Measurements from ENCODE around the gene CHMP4B. TPM values are rescaled to one million over a fixed set of nuclear protein-coding genes. Genes with fewer than 3 reads are reported as not detected.

CHMP4B gene
- polyA plus RNA-seq, 2 of the 4 experiments (the other 2 are of a cell fraction): 81.3 to 104 TPM

- H3K9me3 ChIP-seq: no peaks in the 10 kb centered on the region
- ChIA-PET CTCF (interaction anchor here (0.5 to 1.6 kb wide), 4 partner anchors 31 to 240 kb away, joined by 3 to 7 read pairs (median 5); no protein-coding TSS in a partner anchor), POLR2A (no interaction called here)
- FAIRE-seq: no peak
- TF ChIP-seq MYC (IDR thresholded peaks at IDR 0.05; ENCODE audit: borderline replicate concordance, low read length) (no peak), MAX (IDR thresholded peaks at IDR 0.05) (no peak)
- 92% methylated on average over 4 of the region's 4 CpGs for WGBS (ENCODE audit: missing lambda C conversion rate)
- no peak overlapping the region for H3K27ac ChIP-seq
- DNase-seq (ENCODE audit: low read depth in 1 of 2, low spot score in 1 of 2): no peak
- H3K4me2 ChIP-seq: no peak overlapping the region
- peaks cover 18% of the 10 kb centered on the region for H3K4me1 ChIP-seq
- H3K4me3 ChIP-seq: no peak overlapping the region
- ATAC-seq: no peak
These were observed 19.2 kb downstream of the CHMP4B start for GRCh38 chr20:33830371-33830770.

GRCh38 chr20:33832103-33832804 lies 21.1 kb downstream of the CHMP4B start:
- Histone ChIP-seq H3K4me1 (peaks cover 8% of the 10 kb centered on the region; the same call in 2 of the 3 replicates), H3K9me3 (no peaks in the 10 kb centered on the region), H3K4me3 (no peak overlapping the region), H3K27ac (no peak overlapping the region), H3K4me2 (no peak overlapping the region)
- WGBS (ENCODE audit: missing lambda C conversion rate): 60% methylated on average over 11 of the region's 11 CpGs
- POLR2A ChIA-PET: no interaction called here
- CTCF ChIA-PET: interaction anchor here (0.7 to 1.6 kb wide), 2 partner anchors 16 to 101 kb away, joined by 3 to 4 read pairs; no protein-coding TSS in a partner anchor
- DNase-seq (ENCODE audit: low read depth in 1 of 2, low spot score in 1 of 2) (no peak), FAIRE-seq (no peak), ATAC-seq (no peak)
- TF ChIP-seq SREBF2 (IDR thresholded peaks at IDR 0.05): no peak
- no peak for TF ChIP-seq RNF2 (IDR thresholded peaks at IDR 0.05; ENCODE audit: borderline replicate concordance, low read depth)
- TF ChIP-seq JUNB (IDR thresholded peaks at IDR 0.05): no peak
- no peak for TF ChIP-seq GATA3 (IDR thresholded peaks at IDR 0.05; ENCODE audit: borderline replicate concordance)
- TF ChIP-seq ATOH8 (CRISPR knock-in tag; IDR thresholded peaks at IDR 0.05; ENCODE audit: low read depth): no peak
- no peak for TF ChIP-seq JUN (IDR thresholded peaks at IDR 0.05)
- TF ChIP-seq MAX (IDR thresholded peaks at IDR 0.05): no peak
- TF ChIP-seq EHMT2 (IDR thresholded peaks at IDR 0.05; ENCODE audit: low read depth): no peak
- no peak for TF ChIP-seq MAFK (IDR thresholded peaks at IDR 0.05; ENCODE audit: partially characterized antibody)
- TF ChIP-seq HMGXB4 (CRISPR knock-in tag; IDR thresholded peaks at IDR 0.05; ENCODE audit: borderline replicate concordance): no peak
- no peak for TF ChIP-seq HOXB13 (CRISPR knock-in tag; IDR thresholded peaks at IDR 0.05; ENCODE audit: low read depth)
- TF ChIP-seq SMC3 (IDR thresholded peaks at IDR 0.05): no peak
- TF ChIP-seq NFE2L2 (conservative IDR thresholded peaks at IDR 0.05; ENCODE audit: low read length): no peak
- no peak for TF ChIP-seq ELK1 (IDR thresholded peaks at IDR 0.05; ENCODE audit: low read depth, low read length)
- TF ChIP-seq POLR2AphosphoS2 (conservative IDR thresholded peaks at IDR 0.05; ENCODE audit: low read length): no peak
- no peak for TF ChIP-seq KDM5A (IDR thresholded peaks at IDR 0.05)
- no peak for TF ChIP-seq E2F6 (IDR thresholded peaks at IDR 0.05; ENCODE audit: borderline replicate concordance, low read depth)
- no peak for TF ChIP-seq RAD21 (conservative IDR thresholded peaks at IDR 0.05 in 1 of 2, IDR thresholded peaks at IDR 0.05 in 1 of 2)
